NAMALWA (cell line): ENCODE results near the gene DMAC2.
A peak's percentile ranks its signal among the peaks of the same experiment; 100 is the strongest.
"Not testable (repeated sequence)": the region's sequence is repeated elsewhere in the genome, so short reads cannot be mapped to it uniquely, and the experiment has no call there.

ENCODE experiments used
- DNase-seq: peaks from one replicate; pipeline ENCODE4 v3.0.0-alpha.2; 2015; ENCODE audit warnings: low spot score

Gene DMAC2

GRCh38 chr19:41439441-41440222 is at the start of gene DMAC2:
Gene DMAC2, minus strand, starts transcription at chr19:41439912. Its CDS starts 13 bp downstream, at chr19:41439899.
- DNase-seq: peak; percentile 99

GRCh38 chr19:41486953-41487352 is 47.2 kb upstream of the DMAC2 start:
- DNase-seq: not testable (repeated sequence)

DNA sequence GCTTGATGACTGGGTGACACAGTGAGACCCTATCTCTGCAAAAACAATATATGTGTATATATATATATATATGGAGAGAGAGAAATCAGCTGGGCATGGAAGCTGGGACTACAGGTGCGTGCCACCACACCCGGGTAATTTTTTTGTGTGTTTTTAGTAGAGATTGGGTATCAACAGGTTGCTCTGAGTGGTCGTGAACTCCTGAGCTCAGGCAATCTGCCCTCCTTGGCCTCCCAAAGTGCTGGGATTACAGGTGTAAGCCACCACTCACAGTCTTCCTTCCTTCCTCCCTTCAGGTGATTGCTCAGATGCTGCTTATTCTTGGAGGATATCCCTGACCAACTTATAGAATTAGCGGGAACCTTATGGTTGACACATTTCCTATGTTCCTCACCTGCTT is 45.1 kb upstream of the DMAC2 start:
- no peak for DNase-seq

DNA sequence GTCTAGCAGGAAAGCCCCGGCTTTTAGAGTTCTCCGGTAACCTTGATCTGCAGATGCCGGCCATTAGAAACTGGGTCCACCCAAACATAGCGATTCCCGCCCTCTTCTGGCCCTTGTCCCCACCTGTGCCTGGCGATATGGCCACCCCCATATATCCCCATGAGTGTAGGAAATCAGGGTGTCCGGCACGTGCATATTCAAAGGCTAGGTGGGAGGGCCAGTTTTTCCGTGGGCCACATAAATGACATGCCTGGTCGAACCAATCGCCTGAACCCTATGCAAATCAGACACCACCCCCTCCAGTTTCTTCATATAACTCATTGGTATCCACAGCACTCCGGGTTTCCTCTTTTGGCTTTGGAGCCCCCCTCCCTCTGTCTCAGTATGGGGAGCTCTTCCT is 40.6 kb upstream of the DMAC2 start:
- no peak for DNase-seq

DNA sequence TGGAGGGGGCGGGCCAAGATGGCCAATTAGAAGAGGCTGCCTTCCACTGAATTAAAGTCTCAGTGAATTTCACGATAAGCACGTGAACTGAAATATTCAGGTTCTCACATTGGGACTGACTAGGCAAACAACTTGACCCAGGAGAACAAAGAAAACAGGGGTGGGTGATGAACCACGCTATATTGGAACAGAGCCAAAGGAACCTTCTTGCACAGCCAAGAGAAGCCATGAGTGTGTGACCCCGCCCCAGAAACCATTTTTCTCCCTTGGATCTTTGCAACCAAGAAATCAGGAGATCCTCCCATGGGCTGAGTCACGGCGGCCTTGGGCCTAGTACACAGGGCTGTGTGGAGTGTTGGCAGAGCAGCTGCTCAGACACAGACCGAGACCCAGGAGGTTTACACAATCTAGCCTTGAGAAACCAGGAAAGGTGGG is 40.1 kb upstream of the DMAC2 start:
- no peak for DNase-seq

DNA sequence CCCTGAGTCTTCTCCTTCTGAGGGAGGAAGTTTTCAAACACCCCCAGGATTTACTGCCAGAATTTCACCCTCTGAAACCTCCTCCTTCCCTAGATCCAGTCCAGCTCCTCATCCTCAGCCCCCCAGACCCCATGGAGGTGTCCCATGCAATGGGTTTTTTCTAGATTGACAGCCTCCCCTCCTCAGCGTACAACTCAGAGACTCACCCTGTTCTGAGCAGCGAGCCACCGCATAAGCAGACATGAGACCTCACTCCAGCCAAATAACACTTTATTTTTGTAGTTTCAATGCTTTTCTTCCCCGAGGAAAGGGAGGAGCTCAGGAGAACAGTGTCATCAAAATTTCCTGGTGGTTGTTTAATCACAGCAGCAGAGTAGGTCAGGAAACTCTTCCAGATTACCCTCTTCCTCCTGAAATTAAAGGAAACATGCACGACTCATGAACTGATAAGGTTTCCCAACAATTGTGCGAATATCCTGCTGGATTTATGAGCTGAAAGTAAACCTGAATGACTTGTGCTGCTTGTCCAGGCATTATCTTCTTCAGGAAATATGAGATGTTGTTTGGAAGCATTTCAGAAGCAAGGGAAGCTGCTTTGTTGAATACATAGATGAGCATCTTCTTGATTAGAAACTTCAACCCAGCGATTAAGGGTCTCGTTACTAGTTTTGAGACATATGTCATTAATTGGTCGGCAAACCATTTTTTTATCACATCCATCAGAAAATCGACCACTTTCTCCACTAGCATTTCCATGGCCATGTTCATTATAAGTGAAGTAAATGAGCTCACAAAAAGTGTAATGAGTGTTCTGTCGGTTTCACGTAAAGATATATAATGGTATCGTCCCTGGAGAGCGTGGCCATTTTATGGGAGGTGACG is 39.4 kb upstream of the DMAC2 start:
- no peak for DNase-seq

- DNase-seq: no peak
These were observed 38.5 kb upstream of the DMAC2 start for GRCh38 chr19:41478171-41478570.

GRCh38 chr19:41476583-41476982 is 36.9 kb upstream of the DMAC2 start:
- DNase-seq: no peak

DNA sequence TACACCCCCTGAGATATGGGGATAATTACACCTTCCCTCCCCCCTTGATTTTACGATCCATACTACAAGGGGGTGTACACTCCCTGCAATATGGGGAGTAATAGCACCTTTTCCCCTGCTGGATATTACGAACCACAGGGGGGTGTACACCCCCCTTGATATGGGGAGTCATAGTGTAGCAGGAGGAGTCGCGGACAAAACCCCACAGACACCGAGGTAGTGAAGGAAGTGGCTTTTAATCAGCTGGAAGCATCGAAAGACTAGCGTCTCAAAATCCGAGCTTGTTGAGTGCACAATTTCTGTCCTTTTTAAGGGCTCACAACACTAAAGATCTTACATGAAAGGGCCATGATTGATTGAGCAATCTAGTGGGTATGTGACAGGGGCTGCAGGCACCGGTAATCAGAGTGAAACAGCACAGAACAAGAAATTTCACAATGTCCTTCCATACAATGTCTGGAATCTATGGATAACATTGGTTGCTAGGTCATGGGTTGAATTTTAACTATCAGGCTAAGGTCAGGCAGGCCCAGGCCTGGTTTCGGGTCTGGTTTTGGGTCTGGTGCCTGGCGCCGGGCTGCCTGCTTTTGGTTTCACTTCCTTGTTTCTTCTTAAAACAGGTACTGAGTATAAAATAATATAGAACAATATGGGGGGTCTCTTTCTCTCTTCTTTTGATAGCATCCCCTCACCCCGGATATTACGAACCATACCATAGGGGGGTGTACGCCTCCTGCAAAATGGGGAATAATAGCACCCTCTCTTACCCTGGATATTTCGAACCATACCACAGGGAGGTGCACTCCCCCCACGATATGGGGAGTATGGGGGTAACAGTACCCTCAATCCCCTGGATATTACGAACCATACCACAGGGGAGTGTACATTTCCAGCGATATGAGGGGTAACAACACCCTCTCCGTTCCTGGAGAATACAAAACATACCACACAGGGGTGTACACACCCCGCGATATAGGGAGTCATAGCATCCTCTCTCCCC is 23.8 kb upstream of the DMAC2 start:
- peak; percentile 46 for DNase-seq

- no peak for DNase-seq
These were observed 22.8 kb upstream of the DMAC2 start for GRCh38 chr19:41462497-41462896.

- no peak for DNase-seq
These were observed 17.5 kb upstream of the DMAC2 start for GRCh38 chr19:41457241-41457640.

GRCh38 chr19:41456342-41456918 is 16.7 kb upstream of the DMAC2 start:
- DNase-seq: no peak

DNA sequence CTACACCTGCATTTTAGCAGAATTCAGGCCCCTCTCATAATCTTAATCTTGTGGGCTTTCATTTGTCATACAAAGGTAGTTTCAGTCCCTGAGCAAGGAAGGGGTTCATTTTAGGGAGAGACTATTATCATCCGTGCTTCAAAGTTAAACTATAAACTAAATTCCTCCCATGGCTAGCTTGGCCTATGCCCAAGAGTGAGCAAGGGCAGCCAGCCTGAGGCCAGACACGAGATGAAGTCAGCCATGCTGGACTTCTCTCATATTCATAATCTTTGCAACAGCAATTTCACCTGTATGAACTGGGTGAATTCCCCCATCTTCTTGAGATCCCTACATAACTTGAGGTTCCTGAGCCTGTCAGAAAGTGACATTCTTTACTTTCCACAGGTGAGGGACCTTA is 16.2 kb upstream of the DMAC2 start:
- DNase-seq: no peak

DNA sequence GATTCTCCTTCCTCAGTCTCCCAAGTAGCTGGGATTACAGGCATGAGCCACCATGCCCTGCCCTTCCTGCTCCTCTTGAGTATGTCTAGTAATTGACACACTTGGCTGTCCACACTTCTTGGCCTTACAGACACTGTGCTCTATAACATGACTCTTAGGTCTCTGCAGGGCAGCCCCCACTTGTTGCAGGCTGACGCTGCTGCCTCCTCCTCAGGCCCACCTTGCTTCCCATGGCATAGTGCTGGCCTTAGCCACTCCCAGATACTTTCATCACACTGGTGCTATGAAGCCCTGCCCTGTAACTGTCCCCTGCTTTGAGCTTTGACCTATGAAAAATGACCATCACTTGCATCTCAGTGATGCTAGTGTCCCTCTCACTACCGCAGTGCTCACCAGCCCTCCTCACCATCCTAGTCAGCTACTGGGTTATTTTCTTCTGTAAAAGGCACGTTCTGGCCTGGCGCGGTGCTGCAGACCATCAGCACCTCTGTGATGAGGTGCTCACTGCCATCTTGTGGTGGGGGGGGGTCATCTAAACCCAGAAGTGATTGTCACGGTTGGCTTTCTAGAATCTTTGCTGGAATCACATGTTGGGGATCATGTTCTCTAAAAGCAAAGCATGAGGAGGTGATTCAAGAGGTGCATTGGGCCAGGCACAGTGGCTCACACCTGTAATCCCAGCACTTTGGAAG is 13.0 kb upstream of the DMAC2 start:
- no peak for DNase-seq

DNA sequence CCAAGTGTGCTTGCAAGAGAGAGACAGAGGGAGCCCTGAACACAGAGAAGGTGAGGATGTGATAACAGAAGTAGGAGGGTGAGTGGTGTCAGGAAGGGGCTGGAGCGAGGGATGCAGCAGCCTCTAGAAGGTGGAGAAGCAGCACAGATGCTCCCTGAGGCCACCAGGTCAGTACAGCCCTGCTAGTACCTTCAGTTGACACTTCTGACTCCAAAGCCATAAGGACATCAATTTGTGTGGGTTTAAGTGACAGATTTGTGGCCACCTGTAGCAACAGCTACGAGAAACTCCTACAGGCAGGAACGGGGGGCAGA is 10.1 kb upstream of the DMAC2 start:
- DNase-seq: no peak

GRCh38 chr19:41449079-41449864 is 9.6 kb upstream of the DMAC2 start:
- DNase-seq: peak; percentile 78

DNA sequence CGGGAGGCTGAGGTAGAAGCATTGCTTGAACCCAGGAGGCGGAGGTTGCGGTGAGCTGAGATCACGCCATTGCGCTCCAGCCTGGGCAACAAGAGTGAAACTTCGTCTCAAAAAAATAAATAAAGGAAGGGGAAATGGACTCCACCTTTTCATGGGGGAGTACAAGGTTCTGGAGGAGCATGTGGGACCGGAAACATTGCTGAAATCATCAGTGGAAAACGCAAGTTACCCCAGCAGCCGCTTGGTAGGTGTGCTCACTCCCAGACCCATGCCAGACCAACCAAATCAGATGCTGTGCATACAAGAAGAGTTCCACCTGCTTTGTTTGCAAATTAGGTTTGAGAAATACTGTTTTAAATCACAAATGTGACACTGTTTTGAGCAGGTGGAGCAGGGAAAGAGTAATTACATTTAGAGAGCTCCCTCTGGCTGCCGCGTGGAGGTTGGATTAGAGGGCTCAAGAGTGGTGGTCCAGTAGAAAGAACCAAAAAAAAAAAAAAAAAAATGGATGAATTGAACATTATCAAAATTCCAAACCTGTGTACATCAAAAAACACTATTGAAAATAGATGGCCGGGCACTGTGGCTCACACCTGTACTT is 8.1 kb upstream of the DMAC2 start:
- no peak for DNase-seq

DNA sequence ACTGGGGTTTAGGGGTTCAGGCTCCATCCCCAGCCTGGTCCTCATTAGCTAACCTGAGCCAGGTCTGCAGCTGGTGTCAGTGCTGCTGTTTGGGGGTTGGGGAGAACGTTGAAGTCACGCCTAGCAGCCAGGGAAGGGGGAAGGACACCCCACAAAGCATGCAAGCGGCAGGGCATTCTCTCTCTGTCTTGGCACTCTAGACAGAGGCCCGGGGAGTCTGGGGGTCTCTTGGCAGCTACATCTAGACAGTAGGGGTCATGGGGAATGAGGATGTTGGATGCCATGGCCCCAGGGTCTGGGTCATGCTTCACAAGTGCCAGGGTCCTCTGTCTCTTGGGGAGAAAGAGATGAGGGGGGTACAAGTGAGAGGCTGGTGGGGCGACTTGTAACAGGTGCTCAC is 5.9 kb upstream of the DMAC2 start:
- no peak for DNase-seq

DNA sequence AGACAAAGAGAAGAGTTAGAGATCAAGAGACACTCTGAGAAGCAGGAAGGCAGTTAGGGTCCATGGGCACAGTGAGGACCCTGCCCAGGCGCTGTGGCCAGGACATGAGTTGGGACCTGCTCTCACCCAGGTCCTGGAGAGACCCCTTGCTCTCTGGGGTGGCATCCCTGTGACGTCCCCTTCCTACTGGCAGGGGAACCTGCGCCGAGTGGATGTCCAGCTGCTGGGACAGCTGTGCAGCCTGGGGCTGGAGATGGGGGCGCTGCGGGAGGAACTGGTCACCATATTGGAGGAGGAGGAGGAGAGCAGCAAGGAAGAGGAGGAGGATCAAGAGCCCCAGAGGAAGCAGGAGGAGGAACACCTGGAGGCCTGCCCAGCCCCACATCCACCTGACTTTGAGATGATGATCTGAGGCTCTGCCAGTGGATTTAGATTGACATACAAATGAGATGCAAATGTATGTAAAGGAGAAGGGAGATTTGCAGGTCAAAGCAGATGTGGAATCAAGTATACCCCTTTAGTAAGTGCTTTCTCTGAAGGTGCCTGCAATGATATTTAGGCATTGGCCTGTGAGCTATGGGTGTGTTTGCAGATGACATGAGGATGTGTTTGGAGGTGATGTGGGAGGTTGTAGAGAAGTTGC is 4.2 kb upstream of the DMAC2 start:
- peak; percentile 51 for DNase-seq
